Measurements from ENCODE around the gene ATP13A4. TPM values are rescaled to one million over a fixed set of nuclear protein-coding genes. Genes with fewer than 3 reads are reported as not detected.

Gene ATP13A4
- total and polyA plus RNA-seq, 2 of the 4 experiments (the other 2 are of a cell fraction), result under 0.01 TPM; not detected in 1

DNA sequence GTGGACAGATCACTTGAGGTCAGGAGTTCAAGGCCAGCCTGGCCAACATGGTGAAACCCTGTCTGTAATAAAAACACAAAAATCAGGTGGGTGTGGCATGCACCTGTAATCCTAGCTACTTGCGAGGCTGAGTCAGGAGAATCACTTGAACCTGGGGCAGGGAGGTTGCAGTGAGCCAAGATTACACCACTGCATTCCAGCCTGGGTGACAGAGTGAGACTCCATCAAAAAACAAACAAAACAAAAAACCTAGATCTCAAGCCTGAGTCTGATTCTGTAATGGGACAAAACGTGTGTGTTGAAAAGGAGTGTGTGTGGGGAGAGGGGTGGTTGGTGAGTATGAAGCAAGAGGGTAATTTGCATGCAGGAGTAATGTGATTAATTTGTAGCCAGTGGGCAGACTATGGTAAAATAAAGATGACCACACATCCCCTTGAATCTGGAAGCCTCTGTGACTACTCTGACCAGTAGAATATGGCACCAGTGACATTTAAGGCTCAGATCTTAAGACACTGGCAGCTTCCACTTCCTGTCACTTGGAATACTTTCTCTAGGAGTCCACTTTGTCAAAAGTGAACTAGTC is 19.9 kb upstream of the ATP13A4 start:
- H2BK15ac ChIP-seq (ENCODE audit: low read depth, low read length), result no peak overlapping the region
- H3K18ac ChIP-seq (ENCODE audit: low read depth, low read length), result no peak overlapping the region
- no peak overlapping the region for H4K91ac ChIP-seq (ENCODE audit: insufficient read depth, low read depth, low read length)
- no peaks in the 10 kb centered on the region for H3K4me1 ChIP-seq (ENCODE audit: control insufficient read depth, insufficient read depth, low read length)
- no peak overlapping the region for H4K5ac ChIP-seq (ENCODE audit: low read depth, low read length)
- TF ChIP-seq MXI1 (IDR thresholded peaks at IDR 0.05; ENCODE audit: borderline replicate concordance, low read depth, low read length) (no peak), POLR2A (IDR thresholded peaks at IDR 0.05; ENCODE audit: low read depth, low read length) (no peak), CHD1 (IDR thresholded peaks at IDR 0.05; ENCODE audit: low read depth, low read length) (no peak), RAD21 (IDR thresholded peaks at IDR 0.05; ENCODE audit: low read length) (no peak), RFX5 (IDR thresholded peaks at IDR 0.05; ENCODE audit: low read depth, low read length) (no peak), MAFK (IDR thresholded peaks at IDR 0.05; ENCODE audit: low read depth, low read length) (no peak), NFE2L2 (IDR thresholded peaks at IDR 0.05; ENCODE audit: low read depth, low read length) (no peak), FOS (IDR thresholded peaks at IDR 0.05; ENCODE audit: low read depth, low read length) (no peak), SMC3 (IDR thresholded peaks at IDR 0.05; ENCODE audit: low read depth, low read length) (no peak), RCOR1 (IDR thresholded peaks at IDR 0.05; ENCODE audit: insufficient replicate concordance, low read length) (no peak), CEBPB (IDR thresholded peaks at IDR 0.05; ENCODE audit: low read depth, low read length) (no peak), BHLHE40 (IDR thresholded peaks at IDR 0.05; ENCODE audit: low read depth, low read length) (no peak), MAZ (IDR thresholded peaks at IDR 0.05; ENCODE audit: borderline replicate concordance, low read depth, low read length) (no peak)
- TF ChIP-seq, protein P1, sequence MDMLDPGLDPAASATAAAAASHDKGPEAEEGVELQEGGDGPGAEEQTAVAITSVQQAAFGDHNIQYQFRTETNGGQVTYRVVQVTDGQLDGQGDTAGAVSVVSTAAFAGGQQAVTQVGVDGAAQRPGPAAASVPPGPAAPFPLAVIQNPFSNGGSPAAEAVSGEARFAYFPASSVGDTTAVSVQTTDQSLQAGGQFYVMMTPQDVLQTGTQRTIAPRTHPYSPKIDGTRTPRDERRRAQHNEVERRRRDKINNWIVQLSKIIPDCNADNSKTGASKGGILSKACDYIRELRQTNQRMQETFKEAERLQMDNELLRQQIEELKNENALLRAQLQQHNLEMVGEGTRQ (IDR thresholded peaks at IDR 0.05; ENCODE audit: low read depth, low read length), result no peak
- TF ChIP-seq, protein P2, sequence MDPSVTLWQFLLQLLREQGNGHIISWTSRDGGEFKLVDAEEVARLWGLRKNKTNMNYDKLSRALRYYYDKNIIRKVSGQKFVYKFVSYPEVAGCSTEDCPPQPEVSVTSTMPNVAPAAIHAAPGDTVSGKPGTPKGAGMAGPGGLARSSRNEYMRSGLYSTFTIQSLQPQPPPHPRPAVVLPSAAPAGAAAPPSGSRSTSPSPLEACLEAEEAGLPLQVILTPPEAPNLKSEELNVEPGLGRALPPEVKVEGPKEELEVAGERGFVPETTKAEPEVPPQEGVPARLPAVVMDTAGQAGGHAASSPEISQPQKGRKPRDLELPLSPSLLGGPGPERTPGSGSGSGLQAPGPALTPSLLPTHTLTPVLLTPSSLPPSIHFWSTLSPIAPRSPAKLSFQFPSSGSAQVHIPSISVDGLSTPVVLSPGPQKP (IDR thresholded peaks at IDR 0.05; ENCODE audit: borderline replicate concordance, low read depth, low read length), result no peak
- TF ChIP-seq, protein P3, sequence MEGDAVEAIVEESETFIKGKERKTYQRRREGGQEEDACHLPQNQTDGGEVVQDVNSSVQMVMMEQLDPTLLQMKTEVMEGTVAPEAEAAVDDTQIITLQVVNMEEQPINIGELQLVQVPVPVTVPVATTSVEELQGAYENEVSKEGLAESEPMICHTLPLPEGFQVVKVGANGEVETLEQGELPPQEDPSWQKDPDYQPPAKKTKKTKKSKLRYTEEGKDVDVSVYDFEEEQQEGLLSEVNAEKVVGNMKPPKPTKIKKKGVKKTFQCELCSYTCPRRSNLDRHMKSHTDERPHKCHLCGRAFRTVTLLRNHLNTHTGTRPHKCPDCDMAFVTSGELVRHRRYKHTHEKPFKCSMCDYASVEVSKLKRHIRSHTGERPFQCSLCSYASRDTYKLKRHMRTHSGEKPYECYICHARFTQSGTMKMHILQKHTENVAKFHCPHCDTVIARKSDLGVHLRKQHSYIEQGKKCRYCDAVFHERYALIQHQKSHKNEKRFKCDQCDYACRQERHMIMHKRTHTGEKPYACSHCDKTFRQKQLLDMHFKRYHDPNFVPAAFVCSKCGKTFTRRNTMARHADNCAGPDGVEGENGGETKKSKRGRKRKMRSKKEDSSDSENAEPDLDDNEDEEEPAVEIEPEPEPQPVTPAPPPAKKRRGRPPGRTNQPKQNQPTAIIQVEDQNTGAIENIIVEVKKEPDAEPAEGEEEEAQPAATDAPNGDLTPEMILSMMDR (conservative IDR thresholded peaks at IDR 0.05; ENCODE audit: low read depth, low read length), result no peak
- H3K4me2 ChIP-seq (ENCODE audit: low read depth, low read length), result no peak overlapping the region
- ChIA-PET POLR2A (ENCODE audit: unreplicated experiment) (no interaction called here), CTCF (no interaction called here)
- H3K9me1 ChIP-seq (ENCODE audit: insufficient read depth, low read length), result no peaks in the 10 kb centered on the region
- H3K4ac ChIP-seq (ENCODE audit: low read depth, low read length), result no peak overlapping the region
- H2AK5ac ChIP-seq (ENCODE audit: low read depth, low read length), result no peak overlapping the region
- intact Hi-C loops (cut with micrococcal nuclease) (loop anchor here (5.0 kb wide), 2 partner anchors 532 to 657 kb away; partner anchors contain the start of gene MB21D2), dilution Hi-C loops (cut with HindIII; ENCODE audit: low sequenced_read_pairs, unreplicated experiment) (no loop called here), in situ Hi-C loops (cut with MboI; ENCODE audit: low sequenced_read_pairs) (loop anchor here (5.0 to 10.0 kb wide), 3 partner anchors 762 to 1110 kb away; no protein-coding TSS in a partner anchor)
- no peak overlapping the region for H3K56ac ChIP-seq (ENCODE audit: extremely low read depth, insufficient read depth, low read length)
- no peak overlapping the region for H2BK20ac ChIP-seq (ENCODE audit: low read depth, low read length)
- H2BK5ac ChIP-seq (ENCODE audit: low read depth, low read length, poor library complexity, severe bottlenecking), result no peak overlapping the region
- WGBS, 2 experiments (ENCODE audit: extremely low coverage in 2 of 2, insufficient read length in 1 of 2), result 100% methylated on average over 1 of the region's 2 CpGs; no CpG with 5 or more reads in 1 of the 2 experiments
- no peaks in the 10 kb centered on the region for H4K20me1 ChIP-seq (ENCODE audit: insufficient read depth, low read length)
- no peaks in the 10 kb centered on the region; the same call in 1 of the 2 replicates for H3K27me3 ChIP-seq (ENCODE audit: control insufficient read depth, insufficient read depth, low read length)
- H3K79me1 ChIP-seq (ENCODE audit: low read depth in 1 of 2, low read length in 2 of 2), result no peaks in the 10 kb centered on the region
- no peak overlapping the region for H2AFZ ChIP-seq (replicated peaks; ENCODE audit: low read length, poor library complexity)
- H3K27ac ChIP-seq (ENCODE audit: insufficient read depth, low read length), result no peak overlapping the region
- no peaks in the 10 kb centered on the region for H3K36me3 ChIP-seq (ENCODE audit: control insufficient read depth, insufficient read depth, low read length)
- H2AK9ac ChIP-seq (replicated peaks; ENCODE audit: low read depth, low read length, poor library complexity), result no peak overlapping the region
- ATAC-seq (ENCODE audit: low read depth) (no peak), DNase-seq (no peak)
- H3K9ac ChIP-seq (ENCODE audit: low read depth, low read length), result no peak overlapping the region
- H3K9me3 ChIP-seq (ENCODE audit: control insufficient read depth, insufficient read depth, low read length), result no peaks in the 10 kb centered on the region
- no peak overlapping the region for H2BK120ac ChIP-seq (ENCODE audit: low read depth, low read length)
- H3K23ac ChIP-seq (ENCODE audit: low read depth, low read length), result no peak overlapping the region
- no peak overlapping the region for H3K14ac ChIP-seq (replicated peaks; ENCODE audit: low read depth, low read length)
- BruUV-seq (replicated peaks), result no TSS peak
- no peak overlapping the region for H4K8ac ChIP-seq (ENCODE audit: low read depth in 2 of 2, low read length in 2 of 2)
- H3K4me3 ChIP-seq (ENCODE audit: insufficient read depth, low read depth, low read length), result no peak overlapping the region

Measured in IMR-90 (cell line).